Posterior vena cava (tissue), 2 donors: ENCODE results near the gene LRFN5. TPM values are rescaled to one million over a fixed set of nuclear protein-coding genes. Genes with fewer than 3 reads are reported as not detected.
"Not testable (repeated sequence)": the region's sequence is repeated elsewhere in the genome, so short reads cannot be mapped to it uniquely, and the experiment has no call there.

Source experiments
- DNase-seq: peaks from one replicate; pipeline ENCODE4 v3.0.0-alpha.2; 2020; ENCODE audit warnings: low spot score
- intact Hi-C, 2 donors: fragments of 100-400 bp; cut with DNase I; formaldehyde crosslinking; loops; one replicate each; pipeline versions ENCODE4 v1.14.1 to v1.14.2; 2022 to 2023
- total RNA-seq, 2 donors: library from RNA; stranded (reverse); fragmentation: NEBNext Ultra II Directional; extraction: Animal tissue kit (Norgen Biotek cat#: 25700); gene quantifications; one replicate each; pipeline ENCODE4 v1.2.1, GENCODE V29; 2021
- donor health status: DM: yes; HTN: yes; CAD: no.
- donor health status: DM: yes; HTN: yes; CAD: no.

Gene LRFN5
- total RNA-seq, 2 donors from 2014 or later: 0.38 to 0.74 TPM

GRCh38 chr14:41868396-41868795, 261.7 kb downstream of the LRFN5 start:
- DNase-seq: no peak
- intact Hi-C loops: no loop called here

DNA sequence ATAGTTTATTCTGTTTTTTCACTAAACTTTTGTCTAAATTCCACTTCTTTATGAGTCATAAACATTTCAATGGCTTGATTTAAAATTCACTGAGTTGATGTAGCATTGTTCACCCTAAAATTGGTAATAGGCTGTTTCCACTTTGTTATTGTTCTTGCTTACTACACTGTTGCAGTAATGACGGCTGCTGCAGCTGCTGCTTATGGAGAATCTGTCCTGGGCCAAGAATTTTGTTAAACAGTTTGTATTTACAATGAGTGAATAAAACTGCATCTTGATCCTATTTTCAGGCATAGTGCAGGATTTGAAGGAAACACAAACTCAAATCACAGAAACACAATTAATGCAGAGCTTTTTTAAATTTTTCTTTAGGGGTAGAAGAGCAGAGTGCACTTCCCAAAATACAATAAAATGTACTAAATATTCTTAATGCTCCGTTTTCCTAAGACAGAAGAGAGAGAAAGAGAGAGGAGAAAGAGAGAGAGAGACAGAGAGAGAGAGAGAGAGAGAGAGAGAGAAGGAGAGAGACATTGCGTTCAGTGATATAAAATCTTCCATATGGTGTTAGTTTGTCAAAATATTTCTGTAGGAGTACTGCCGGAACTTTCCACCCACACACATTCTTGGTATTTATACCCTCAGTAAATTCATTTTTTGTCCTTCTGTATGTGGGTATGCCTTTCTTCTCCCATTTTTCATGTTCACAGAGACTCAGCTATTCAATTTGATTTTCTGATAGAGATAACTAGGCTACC, 266.4 kb downstream of the LRFN5 start:
- no peak for DNase-seq
- intact Hi-C loops: no loop called here

- DNase-seq: no peak
- intact Hi-C loops: no loop called here
Measured at GRCh38 chr14:41873686-41874317, 267.1 kb downstream of the LRFN5 start.

GRCh38 chr14:41875116-41875515, 268.4 kb downstream of the LRFN5 start:
- intact Hi-C loops: no loop called here
- no peak for DNase-seq

DNA sequence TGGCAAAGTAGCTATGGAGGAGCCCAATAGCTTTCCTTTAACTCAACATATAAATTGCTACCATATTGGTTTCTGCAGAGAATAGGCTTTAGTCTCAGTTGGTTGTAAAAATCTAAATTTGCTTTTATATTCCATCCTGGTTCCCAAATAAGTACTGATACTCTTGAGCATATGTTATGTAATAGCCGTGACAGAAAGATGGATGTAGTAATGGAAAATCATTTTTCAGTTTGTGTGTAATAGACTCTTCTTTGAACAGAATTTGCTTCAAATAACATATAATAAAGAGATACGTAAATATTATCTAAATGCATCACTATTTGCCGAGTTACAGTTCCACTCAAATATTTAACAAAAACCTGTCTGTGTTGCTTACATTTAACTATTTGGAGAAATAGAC, 271.6 kb downstream of the LRFN5 start:
- intact Hi-C loops: no loop called here
- no peak for DNase-seq

GRCh38 chr14:41891624-41892023, 284.9 kb downstream of the LRFN5 start:
- DNase-seq: no peak
- intact Hi-C loops: no loop called here

DNA sequence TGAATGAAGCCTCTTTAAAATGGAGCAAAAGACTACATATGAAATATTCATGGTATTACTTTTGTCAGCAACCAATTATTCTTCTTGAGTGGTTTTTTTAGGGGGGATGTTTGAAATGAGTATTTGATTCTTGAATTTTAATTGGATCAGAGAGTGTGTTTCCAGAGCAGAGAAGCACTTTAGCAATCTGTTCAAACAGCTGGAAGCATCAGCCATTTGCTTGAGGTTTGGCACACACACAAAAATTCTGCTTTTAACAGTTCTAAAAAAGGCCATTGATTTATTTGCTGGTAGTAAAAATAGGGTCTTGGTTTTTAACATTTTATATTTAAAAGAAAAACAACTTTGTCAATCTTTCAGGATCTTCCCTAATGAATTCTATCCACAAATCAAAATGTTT, 292.7 kb downstream of the LRFN5 start:
- DNase-seq: no peak
- intact Hi-C loops: no loop called here

DNA sequence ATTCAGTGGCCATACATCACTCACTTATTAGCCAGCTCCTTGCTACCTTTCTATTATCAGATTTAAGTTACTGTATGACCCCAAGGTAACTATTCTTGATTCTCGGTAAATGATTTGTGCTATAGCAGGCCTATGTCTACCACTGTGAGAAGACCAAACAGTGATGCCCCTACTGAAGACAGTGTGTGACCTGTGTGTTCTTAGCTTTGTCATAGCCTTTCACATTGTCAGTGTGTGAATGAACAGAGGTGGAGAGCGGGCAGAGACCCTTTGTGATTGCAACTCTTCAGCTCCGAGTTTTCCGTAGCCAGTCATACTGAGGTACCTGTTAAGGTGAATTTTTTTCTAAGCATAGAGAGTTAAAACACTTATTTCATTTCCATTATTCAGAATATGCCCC, 294.0 kb downstream of the LRFN5 start:
- DNase-seq: no peak
- intact Hi-C loops: no loop called here

- intact Hi-C loops: no loop called here
Measured at GRCh38 chr14:41901089-41901488, 294.4 kb downstream of the LRFN5 start.

GRCh38 chr14:41905394-41905964, 298.8 kb downstream of the LRFN5 start:
- intact Hi-C loops: no loop called here
- no peak for DNase-seq

More at GRCh38 chr14:41901089-41901488, 294.4 kb downstream of the LRFN5 start:
- DNase-seq: no peak

DNA sequence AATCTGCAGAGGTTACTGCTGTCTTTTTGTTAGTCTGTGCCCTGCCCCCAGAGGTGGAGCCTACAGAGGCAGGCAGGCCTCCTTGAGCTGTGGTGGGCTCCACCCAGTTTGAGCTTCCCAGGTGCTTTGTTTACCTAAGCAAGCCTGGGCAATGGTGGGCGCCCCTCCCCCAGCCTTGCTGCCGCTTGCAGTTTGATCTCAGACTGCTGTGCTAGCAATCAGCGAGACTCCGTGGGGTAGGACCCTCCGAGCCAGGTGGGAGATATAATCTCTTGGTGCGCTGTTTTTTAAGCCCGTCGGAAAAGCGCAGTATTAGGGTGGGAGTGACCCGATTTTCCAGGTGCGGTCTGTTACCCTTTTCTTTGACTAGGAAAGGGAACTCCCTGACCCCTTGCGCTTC, 304.5 kb downstream of the LRFN5 start:
- DNase-seq, intact Hi-C loops: not testable (repeated sequence)

- intact Hi-C loops: no loop called here
- no peak for DNase-seq
Measured at GRCh38 chr14:41913398-41913797, 306.7 kb downstream of the LRFN5 start.

DNA sequence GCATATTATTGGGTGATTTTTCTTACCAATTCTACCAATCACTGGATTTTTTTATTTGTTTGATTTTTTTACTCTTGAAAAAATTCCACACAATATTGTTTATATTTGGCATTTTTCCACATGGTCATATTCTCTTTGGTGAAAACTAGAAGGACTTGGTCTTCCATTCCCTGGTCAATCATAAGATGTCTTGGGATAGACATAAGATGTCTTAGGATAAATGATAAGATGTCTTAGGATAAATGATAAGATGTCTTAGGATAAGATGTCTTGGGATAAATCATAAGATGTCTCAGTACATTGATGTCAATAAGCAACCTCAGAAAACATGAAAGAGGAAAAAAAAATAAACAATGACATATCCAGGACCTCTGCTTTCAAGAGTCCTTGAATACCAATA, 309.1 kb downstream of the LRFN5 start:
- intact Hi-C loops: loop anchor here in 1 of 2 donors (5.0 kb wide), 1 partner anchor 212 kb away; no protein-coding TSS in a partner anchor
- DNase-seq: no peak

DNA sequence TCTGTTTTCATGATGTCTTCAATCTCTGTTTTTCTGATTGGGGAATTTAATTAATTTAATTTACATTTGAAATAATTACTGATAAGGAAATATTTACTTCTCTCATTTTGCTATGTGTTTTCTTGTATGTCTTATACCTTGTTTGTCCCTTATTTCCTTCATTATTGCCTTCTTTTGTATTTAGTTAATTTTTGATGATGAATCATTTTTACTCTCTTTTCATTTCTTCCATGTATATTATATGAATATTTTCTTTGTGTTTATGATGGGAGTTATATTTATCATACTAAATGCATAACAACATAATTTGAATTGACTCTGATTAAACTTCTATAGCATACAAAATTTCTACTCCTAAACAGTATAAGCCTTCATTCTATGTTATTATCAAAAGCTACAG, 309.6 kb downstream of the LRFN5 start:
- no peak for DNase-seq
- intact Hi-C loops: loop anchor here in 1 of 2 donors (5.0 kb wide), 1 partner anchor 211 kb away; no protein-coding TSS in a partner anchor

- DNase-seq: no peak
Measured at GRCh38 chr14:41925409-41925808, 318.7 kb downstream of the LRFN5 start.

GRCh38 chr14:41950428-41951151, 343.9 kb downstream of the LRFN5 start:
- intact Hi-C loops: no loop called here

More at GRCh38 chr14:41925409-41925808, 318.7 kb downstream of the LRFN5 start:
- intact Hi-C loops: no loop called here

More at GRCh38 chr14:41950428-41951151, 343.9 kb downstream of the LRFN5 start:
- no peak for DNase-seq
